Progenitor cell of endocrine pancreas (in vitro differentiated cells): Measurements from ENCODE around the gene EGR1. TPM values are rescaled to one million over a fixed set of nuclear protein-coding genes. Genes with fewer than 3 reads are reported as not detected.
A peak's percentile ranks its signal among the peaks of the same experiment; 100 is the strongest.
"Not testable (repeated sequence)": the region's sequence is repeated elsewhere in the genome, so short reads cannot be mapped to it uniquely, and the experiment has no call there.

Source experiments
- DNase-seq: peaks from one replicate; pipeline ENCODE4 v3.0.0; 2021; ENCODE audit warnings: low spot score; ENCODE audit not compliant: unreplicated experiment
- H3K27ac Mint-ChIP-seq: 2 replicates; pipeline ENCODE4 v1.8.0; 2021; ENCODE audit warnings: mild to moderate bottlenecking, moderate library complexity, mixed read lengths
- H3K27me3 Mint-ChIP-seq: 2 replicates; pipeline ENCODE4 v1.8.0; 2021; ENCODE audit warnings: mixed read lengths
- H3K36me3 Mint-ChIP-seq: 2 replicates; pipeline ENCODE4 v1.8.0; 2022; ENCODE audit warnings: mixed read lengths; ENCODE audit not compliant: insufficient read depth
- H3K4me1 Mint-ChIP-seq: 2 replicates; pipeline ENCODE4 v1.8.0; 2021; ENCODE audit warnings: low read depth, mixed read lengths
- H3K4me3 Mint-ChIP-seq: 2 replicates; pipeline ENCODE4 v1.8.0; 2021; ENCODE audit warnings: low read depth, mild to moderate bottlenecking, moderate library complexity, mixed read lengths
- H3K9me3 Mint-ChIP-seq: 2 replicates; pipeline ENCODE4 v1.8.0; 2021; ENCODE audit warnings: low read depth, mixed read lengths
- total RNA-seq: library from RNA; stranded (reverse); gene quantifications from 2 replicates; pipeline ENCODE4 v1.2.1, GENCODE V29; 2021
- TF ChIP-seq, protein P1 (sequence below): fragments of 200-600 bp; sonication (generic); IDR thresholded peaks from one replicate; pipeline ENCODE4 v1.5.0; 2021; ENCODE audit warnings: antibody characterized with exemption, mild to moderate bottlenecking; ENCODE audit not compliant: unreplicated experiment

The EGR1 gene
- total RNA-seq, 1 donor from 2014 or later = 56.2 TPM

DNA sequence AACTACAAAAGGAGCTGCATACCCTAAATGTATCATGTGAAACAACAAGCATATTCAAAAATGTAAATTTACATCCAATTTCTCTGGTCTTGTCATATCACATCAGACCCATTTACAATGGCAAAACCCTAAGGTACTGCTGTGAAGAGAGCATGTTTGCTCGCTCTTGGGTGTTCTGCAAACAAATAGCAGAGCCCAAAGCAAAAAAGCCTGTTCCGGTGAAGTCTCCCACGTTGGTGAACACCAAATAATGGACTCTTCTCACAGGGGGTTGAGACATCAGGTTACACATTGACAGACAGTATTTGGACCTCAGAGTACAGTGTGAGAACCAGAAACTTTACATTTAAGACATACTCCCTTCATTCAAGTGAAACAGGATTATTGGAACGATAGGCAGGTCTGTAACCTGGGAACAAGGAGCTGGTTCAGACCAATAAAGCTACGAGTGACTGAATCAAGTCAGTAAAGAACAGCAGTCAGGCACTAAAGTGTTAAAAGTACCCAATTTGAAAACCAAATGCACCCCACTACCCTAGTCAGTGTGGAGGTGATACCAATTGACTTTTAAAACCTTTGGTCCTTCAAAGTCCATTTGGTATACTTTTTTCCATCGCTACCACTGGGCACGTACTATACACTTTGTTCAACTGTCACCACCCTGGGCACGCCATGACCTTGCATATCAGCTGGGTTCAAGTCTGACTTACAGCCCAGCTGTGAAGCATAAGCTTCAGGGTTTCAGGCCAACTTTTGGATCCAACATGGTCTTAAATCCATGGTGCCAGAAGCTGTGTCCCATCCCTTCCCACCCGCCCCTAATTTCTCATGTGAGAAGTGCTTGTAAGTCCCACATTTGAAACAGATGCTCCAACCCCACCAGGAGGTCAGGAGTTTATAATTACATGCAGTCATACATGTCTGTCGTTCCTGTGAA is 41.4 kb downstream of the EGR1 start:
- Mint-ChIP-seq H3K36me3 (peaks cover 9% of the 10 kb centered on the region), H3K27ac (no peak overlapping the region), H3K27me3 (no peaks in the 10 kb centered on the region), H3K4me1 (no peaks in the 10 kb centered on the region), H3K9me3 (no peaks in the 10 kb centered on the region), H3K4me3 (no peak overlapping the region)
- no peak for DNase-seq
- TF ChIP-seq, protein P1, sequence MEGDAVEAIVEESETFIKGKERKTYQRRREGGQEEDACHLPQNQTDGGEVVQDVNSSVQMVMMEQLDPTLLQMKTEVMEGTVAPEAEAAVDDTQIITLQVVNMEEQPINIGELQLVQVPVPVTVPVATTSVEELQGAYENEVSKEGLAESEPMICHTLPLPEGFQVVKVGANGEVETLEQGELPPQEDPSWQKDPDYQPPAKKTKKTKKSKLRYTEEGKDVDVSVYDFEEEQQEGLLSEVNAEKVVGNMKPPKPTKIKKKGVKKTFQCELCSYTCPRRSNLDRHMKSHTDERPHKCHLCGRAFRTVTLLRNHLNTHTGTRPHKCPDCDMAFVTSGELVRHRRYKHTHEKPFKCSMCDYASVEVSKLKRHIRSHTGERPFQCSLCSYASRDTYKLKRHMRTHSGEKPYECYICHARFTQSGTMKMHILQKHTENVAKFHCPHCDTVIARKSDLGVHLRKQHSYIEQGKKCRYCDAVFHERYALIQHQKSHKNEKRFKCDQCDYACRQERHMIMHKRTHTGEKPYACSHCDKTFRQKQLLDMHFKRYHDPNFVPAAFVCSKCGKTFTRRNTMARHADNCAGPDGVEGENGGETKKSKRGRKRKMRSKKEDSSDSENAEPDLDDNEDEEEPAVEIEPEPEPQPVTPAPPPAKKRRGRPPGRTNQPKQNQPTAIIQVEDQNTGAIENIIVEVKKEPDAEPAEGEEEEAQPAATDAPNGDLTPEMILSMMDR = no peak

DNA sequence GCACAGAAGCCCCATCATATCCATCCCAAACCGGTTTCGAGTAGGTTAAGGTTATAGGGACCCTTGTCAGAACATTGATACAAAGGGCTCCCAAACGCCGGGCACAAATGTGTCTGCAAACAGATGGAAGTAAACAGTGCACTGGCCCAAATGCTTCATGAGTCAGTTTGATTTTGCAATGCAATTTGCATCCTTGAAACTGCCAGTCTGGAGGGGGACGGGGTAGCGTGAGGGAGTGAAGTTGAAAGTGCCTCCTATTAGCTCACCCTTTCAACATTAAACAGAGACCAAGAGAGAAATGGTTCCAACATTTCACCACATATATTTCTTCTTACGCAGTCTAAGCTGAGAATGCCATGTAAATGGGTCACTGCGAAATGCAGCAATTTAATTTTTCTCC is 42.2 kb downstream of the EGR1 start:
- H3K36me3 Mint-ChIP-seq, DNase-seq, H3K9me3 Mint-ChIP-seq, H3K27me3 Mint-ChIP-seq, H3K4me3 Mint-ChIP-seq, H3K4me1 Mint-ChIP-seq: not testable (repeated sequence)
- peak overlapping the region; percentile 88 for H3K27ac Mint-ChIP-seq

DNA sequence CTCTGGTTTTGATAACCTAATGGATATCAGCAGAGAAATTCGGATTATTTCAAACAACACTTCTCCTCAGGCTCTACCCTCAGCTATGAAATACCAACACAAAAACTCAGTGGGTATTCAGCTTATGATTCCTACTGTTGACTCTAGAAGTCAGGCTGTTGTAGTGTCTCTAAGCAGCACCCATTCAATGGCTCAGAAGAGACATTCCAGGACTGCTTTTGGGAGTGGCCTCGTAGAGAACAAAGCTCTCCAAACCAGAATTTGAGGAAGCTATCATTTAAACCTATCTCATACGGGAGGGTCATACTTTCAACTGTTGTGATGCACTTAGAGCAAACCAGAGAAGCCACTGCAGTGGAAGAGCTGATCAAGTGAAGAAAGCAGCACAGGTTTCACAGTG is 43.7 kb downstream of the EGR1 start:
- H3K27me3 Mint-ChIP-seq = no peaks in the 10 kb centered on the region
- no peak for DNase-seq
- H3K4me1 Mint-ChIP-seq = no peaks in the 10 kb centered on the region
- no peak overlapping the region for H3K27ac Mint-ChIP-seq
- H3K9me3 Mint-ChIP-seq = no peaks in the 10 kb centered on the region
- H3K36me3 Mint-ChIP-seq = peaks cover 11% of the 10 kb centered on the region
- H3K4me3 Mint-ChIP-seq = no peak overlapping the region
- TF ChIP-seq, protein P1 = no peak

DNA sequence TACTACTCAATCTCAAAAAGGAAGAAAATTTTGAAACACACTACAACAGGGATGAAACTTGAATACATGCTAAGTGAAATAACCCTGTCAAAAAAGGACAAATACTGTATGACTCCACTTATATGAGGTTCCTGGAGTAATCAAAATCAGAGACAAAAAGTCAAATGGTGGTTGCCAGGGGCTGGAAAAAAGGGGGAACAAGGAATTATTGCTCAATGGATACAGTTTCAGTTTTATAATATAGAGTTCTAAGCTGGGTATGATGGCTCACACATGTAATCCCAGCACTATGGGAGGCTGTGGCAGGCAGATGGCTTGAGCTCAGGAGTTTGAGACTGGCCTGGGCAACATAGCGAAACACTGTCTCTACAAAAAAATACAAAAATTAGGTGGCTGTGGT is 48.7 kb downstream of the EGR1 start:
- H3K27ac Mint-ChIP-seq = no peak overlapping the region
- peaks cover 19% of the 10 kb centered on the region for H3K36me3 Mint-ChIP-seq
- H3K4me1 Mint-ChIP-seq = no peaks in the 10 kb centered on the region
- no peak for DNase-seq
- TF ChIP-seq, protein P1 = no peak
- no peaks in the 10 kb centered on the region for H3K27me3 Mint-ChIP-seq
- H3K4me3 Mint-ChIP-seq = no peak overlapping the region
- no peaks in the 10 kb centered on the region for H3K9me3 Mint-ChIP-seq

DNA sequence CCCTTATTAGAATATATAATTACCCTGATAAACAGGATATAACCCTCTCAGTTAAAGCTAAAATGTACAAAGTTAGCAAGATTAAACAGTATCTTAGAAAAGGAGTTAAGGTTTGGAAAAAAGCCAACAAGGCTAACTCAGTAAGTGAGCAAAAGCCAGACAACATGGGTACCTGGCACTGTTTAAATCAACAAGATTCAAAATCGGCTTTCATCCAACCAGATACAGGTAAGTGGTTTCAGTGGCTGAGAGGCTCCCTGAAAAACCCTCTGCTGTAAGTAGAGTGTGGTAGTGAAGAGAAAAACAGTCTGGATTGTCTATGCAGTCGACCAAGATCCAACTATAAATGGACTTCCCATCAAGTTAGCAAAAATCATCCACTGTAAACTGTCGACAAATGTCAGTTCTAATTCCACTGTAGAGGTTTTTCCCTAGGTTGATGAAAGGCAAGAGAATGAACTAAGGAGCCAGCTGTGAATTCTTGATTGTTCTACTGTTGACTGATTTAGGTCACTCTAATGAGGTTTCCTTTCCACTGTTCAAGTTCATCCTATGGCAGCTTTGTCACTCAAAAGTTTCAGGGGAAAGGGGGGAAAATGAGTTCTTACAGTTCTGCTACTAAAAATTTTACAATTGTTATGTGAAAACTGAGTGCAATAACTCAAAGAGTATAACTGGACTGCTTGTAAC is 50.4 kb downstream of the EGR1 start:
- peaks cover 15% of the 10 kb centered on the region for H3K36me3 Mint-ChIP-seq
- no peaks in the 10 kb centered on the region for H3K9me3 Mint-ChIP-seq
- H3K27ac Mint-ChIP-seq = no peak overlapping the region
- no peaks in the 10 kb centered on the region for H3K27me3 Mint-ChIP-seq
- TF ChIP-seq, protein P1 = no peak
- H3K4me3 Mint-ChIP-seq = no peak overlapping the region
- DNase-seq = no peak
- H3K4me1 Mint-ChIP-seq = peaks cover 2% of the 10 kb centered on the region
